Liver (tissue), 9 donors: ENCODE measurements around the gene DIAPH3. TPM values are rescaled to one million over a fixed set of nuclear protein-coding genes. Genes with fewer than 3 reads are reported as not detected.

Source experiments
- DNase-seq: peaks from one replicate; pipeline ENCODE4 v3.0.0-alpha.2; 2017; ENCODE audit warnings: low spot score
- H3K27ac ChIP-seq, 2 donors: one replicate each; pipeline ENCODE4 v1.7.0; 2013; ENCODE audit warnings: inconsistent platforms in 2 of 2, low read length in 2 of 2, control low read depth in 1 of 2, low read depth in 1 of 2, mild to moderate bottlenecking in 1 of 2
- H3K27me3 ChIP-seq, 4 donors: one replicate each; pipeline versions ENCODE4 v1.6.1 to v1.7.0; 2013; ENCODE audit warnings: low read length in 3 of 4, inconsistent platforms in 1 of 4, mild to moderate bottlenecking in 1 of 4, moderate library complexity in 1 of 4; ENCODE audit not compliant: control insufficient read depth in 4 of 4, insufficient read depth in 4 of 4
- H3K36me3 ChIP-seq, 4 donors: one replicate each; pipeline versions ENCODE4 v1.6.1 to v1.7.0; 2013; ENCODE audit warnings: low read length in 3 of 4, mild to moderate bottlenecking in 3 of 4, low read depth in 1 of 4, moderate library complexity in 1 of 4; ENCODE audit not compliant: control insufficient read depth in 4 of 4, insufficient read depth in 3 of 4
- H3K4me1 ChIP-seq, 4 donors: one replicate each; pipeline versions ENCODE4 v1.6.1 to v1.7.0; 2013; ENCODE audit warnings: low read length in 3 of 4, mild to moderate bottlenecking in 3 of 4, moderate library complexity in 1 of 4; ENCODE audit not compliant: control insufficient read depth in 4 of 4, insufficient read depth in 4 of 4
- H3K4me3 ChIP-seq, 3 donors: one replicate each; pipeline versions ENCODE4 v1.6.1 to v1.7.0; 2013; ENCODE audit warnings: low read length in 3 of 3, control low read depth in 1 of 3, low read depth in 1 of 3, mild to moderate bottlenecking in 1 of 3
- H3K9ac ChIP-seq, 2 donors: one replicate each; pipeline ENCODE4 v1.7.0; 2013; ENCODE audit warnings: low read length in 2 of 2, mild to moderate bottlenecking in 2 of 2, moderate library complexity in 2 of 2, control low read depth in 1 of 2, low read depth in 1 of 2
- H3K9me3 ChIP-seq, 4 donors: one replicate each; pipeline versions ENCODE4 v1.6.1 to v1.7.0; 2013; ENCODE audit warnings: low read length in 3 of 4; ENCODE audit not compliant: control insufficient read depth in 4 of 4
- ATF3 ChIP-seq: IDR thresholded peaks from 2 replicates; pipeline ENCODE4 v1.6.1; 2016; ENCODE audit warnings: antibody characterized with exemption
- CTCF ChIP-seq: fragments of 150-350 bp; IDR thresholded peaks from 2 replicates; pipeline ENCODE4 v1.5.1; 2017; ENCODE audit warnings: improper control_type of control experiment, low read depth, low read length; ENCODE audit not compliant: missing input control
- FOXA1 ChIP-seq: IDR thresholded peaks from 2 replicates; pipeline ENCODE4 v1.6.1; 2016; ENCODE audit warnings: antibody characterized with exemption
- FOXA2 ChIP-seq: IDR thresholded peaks from 2 replicates; pipeline ENCODE4 v1.6.1; 2016; ENCODE audit warnings: antibody characterized with exemption
- HNF4G ChIP-seq: IDR thresholded peaks from 2 replicates; pipeline ENCODE4 v1.6.1; 2016; ENCODE audit warnings: antibody characterized with exemption
- JUND ChIP-seq, 2 donors: IDR thresholded peaks; 2 replicates each; pipeline ENCODE4 v1.6.1; 2016; ENCODE audit warnings: antibody characterized with exemption in 2 of 2
- MAX ChIP-seq: IDR thresholded peaks from 2 replicates; pipeline ENCODE4 v1.6.1; 2016; ENCODE audit warnings: antibody characterized with exemption
- RAD21 ChIP-seq, 2 donors: IDR thresholded peaks; 2 replicates each; pipeline ENCODE4 v1.6.1; 2016; ENCODE audit warnings: antibody characterized with exemption in 2 of 2, mild to moderate bottlenecking in 2 of 2
- RXRA ChIP-seq, 2 donors: IDR thresholded peaks; 2 replicates each; pipeline ENCODE4 v1.6.1; 2017 to 2018; ENCODE audit warnings: antibody characterized with exemption in 2 of 2, mild to moderate bottlenecking in 1 of 2
- SP1 ChIP-seq: IDR thresholded peaks from 2 replicates; pipeline ENCODE4 v1.6.1; 2018; ENCODE audit warnings: antibody characterized with exemption, mild to moderate bottlenecking
- TAF1 ChIP-seq: conservative IDR thresholded peaks from 2 replicates; pipeline ENCODE4 v1.6.1; 2016; ENCODE audit warnings: antibody characterized with exemption, mild to moderate bottlenecking
- ZBTB33 ChIP-seq: IDR thresholded peaks from 2 replicates; pipeline ENCODE4 v1.6.1; 2016; ENCODE audit warnings: antibody characterized with exemption
- WGBS: extraction: QIAGEN DNeasy Blood & Tissue Kit; methylation state at CpG from one replicate; pipeline ENCODE4 v1.1.7; 2013; 5-methylcytosine and 5-hydroxymethylcytosine counted together
- polyA plus RNA-seq, 2 donors: library from polyadenylated mRNA; stranded (reverse) in 1 of 2; unstranded in 1 of 2; fragments of 200-250 nt in 1 of 2; fragments of >200 nt in 1 of 2; fragmentation: Nextera tagmentation in 1 of 2; extraction: Ambion mirVana in 1 of 2; gene quantifications; one replicate each; pipeline versions ENCODE4 v1.2.1 to v1.2.3, GENCODE V29; 2013 to 2015
- total RNA-seq, 2 donors: library from RNA; depleted of rRNA; stranded (reverse); fragments of >200 nt; gene quantifications; one replicate each; pipeline ENCODE4 v1.2.3, GENCODE V29; 2014
- TF ChIP-seq, protein P1 (sequence below): IDR thresholded peaks from 2 replicates; pipeline ENCODE4 v1.6.1; 2016; ENCODE audit warnings: antibody characterized with exemption, mild to moderate bottlenecking
- donor health status: healthy.
- donor health status: healthy.
- donor health status: healthy.
- donor health status: healthy.
- donor health status: healthy.

Gene DIAPH3
- total and polyA plus RNA-seq, 4 donors = 0.08 to 11.1 (median 0.27) TPM

DNA sequence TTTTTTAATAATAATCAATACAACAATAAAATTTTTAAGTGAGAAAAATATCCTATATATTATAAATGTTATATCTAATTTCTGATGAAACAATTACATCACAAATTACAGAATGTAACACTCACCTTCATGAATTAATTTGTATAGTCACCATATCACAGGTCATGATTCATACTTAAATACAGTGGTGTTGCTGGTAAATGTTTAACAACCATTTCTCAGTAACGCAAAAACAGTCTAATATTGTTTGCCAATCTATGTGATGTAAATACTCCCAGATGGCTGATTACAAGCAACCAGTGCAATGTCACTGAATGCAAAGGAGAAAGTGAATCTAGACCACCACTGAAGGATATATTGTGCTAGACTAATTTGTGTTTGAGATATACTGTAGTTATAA, 97.5 kb downstream of the DIAPH3 start:
- Histone ChIP-seq H3K4me1 (no peaks in the 10 kb centered on the region), H3K27ac (no peak overlapping the region), H3K9ac (no peak overlapping the region), H3K27me3 (no peaks in the 10 kb centered on the region), H3K9me3 (no peaks in the 10 kb centered on the region), H3K36me3 (no peaks in the 10 kb centered on the region), H3K4me3 (no peak overlapping the region)
- TF ChIP-seq RXRA (IDR thresholded peaks at IDR 0.05) (no peak), ZBTB33 (no peak), JUND (IDR thresholded peaks at IDR 0.05) (no peak), HNF4G (no peak), SP1 (no peak), TAF1 (no peak), FOXA1 (no peak), CTCF (no peak), MAX (no peak), FOXA2 (no peak), RAD21 (IDR thresholded peaks at IDR 0.05) (no peak), ATF3 (no peak)
- TF ChIP-seq, protein P1, sequence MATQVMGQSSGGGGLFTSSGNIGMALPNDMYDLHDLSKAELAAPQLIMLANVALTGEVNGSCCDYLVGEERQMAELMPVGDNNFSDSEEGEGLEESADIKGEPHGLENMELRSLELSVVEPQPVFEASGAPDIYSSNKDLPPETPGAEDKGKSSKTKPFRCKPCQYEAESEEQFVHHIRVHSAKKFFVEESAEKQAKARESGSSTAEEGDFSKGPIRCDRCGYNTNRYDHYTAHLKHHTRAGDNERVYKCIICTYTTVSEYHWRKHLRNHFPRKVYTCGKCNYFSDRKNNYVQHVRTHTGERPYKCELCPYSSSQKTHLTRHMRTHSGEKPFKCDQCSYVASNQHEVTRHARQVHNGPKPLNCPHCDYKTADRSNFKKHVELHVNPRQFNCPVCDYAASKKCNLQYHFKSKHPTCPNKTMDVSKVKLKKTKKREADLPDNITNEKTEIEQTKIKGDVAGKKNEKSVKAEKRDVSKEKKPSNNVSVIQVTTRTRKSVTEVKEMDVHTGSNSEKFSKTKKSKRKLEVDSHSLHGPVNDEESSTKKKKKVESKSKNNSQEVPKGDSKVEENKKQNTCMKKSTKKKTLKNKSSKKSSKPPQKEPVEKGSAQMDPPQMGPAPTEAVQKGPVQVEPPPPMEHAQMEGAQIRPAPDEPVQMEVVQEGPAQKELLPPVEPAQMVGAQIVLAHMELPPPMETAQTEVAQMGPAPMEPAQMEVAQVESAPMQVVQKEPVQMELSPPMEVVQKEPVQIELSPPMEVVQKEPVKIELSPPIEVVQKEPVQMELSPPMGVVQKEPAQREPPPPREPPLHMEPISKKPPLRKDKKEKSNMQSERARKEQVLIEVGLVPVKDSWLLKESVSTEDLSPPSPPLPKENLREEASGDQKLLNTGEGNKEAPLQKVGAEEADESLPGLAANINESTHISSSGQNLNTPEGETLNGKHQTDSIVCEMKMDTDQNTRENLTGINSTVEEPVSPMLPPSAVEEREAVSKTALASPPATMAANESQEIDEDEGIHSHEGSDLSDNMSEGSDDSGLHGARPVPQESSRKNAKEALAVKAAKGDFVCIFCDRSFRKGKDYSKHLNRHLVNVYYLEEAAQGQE = no peak
- 71% methylated on average over 1 of the region's 1 CpG for WGBS
- DNase-seq = no peak

GRCh38 chr13:60062502-60062901, 101.2 kb downstream of the DIAPH3 start:
- no peaks in the 10 kb centered on the region for H3K9me3 ChIP-seq
- 94% methylated on average over 2 of the region's 2 CpGs for WGBS

More at GRCh38 chr13:60062502-60062901, 101.2 kb downstream of the DIAPH3 start:
- Histone ChIP-seq H3K27me3 (no peaks in the 10 kb centered on the region), H3K4me3 (no peak overlapping the region), H3K4me1 (no peaks in the 10 kb centered on the region), H3K36me3 (no peaks in the 10 kb centered on the region), H3K9ac (no peak overlapping the region), H3K27ac (no peak overlapping the region)
- no peak for DNase-seq
- TF ChIP-seq FOXA2 (no peak), RAD21 (IDR thresholded peaks at IDR 0.05) (no peak), FOXA1 (no peak), RXRA (IDR thresholded peaks at IDR 0.05) (no peak)
